Uterus (tissue), 2 donors: ENCODE results near the gene ANKRD33B.

Experiments used
- CTCF ChIP-seq, 4 experiments: fragments of 200-600 bp in 2 of 4; fragments of 450-650 bp in 2 of 4; sonication (generic) in 2 of 4; IDR thresholded peaks; one replicate each; pipeline ENCODE4 v1.5.1; 2016 to 2019; ENCODE audit warnings: antibody characterized with exemption in 4 of 4, mild to moderate bottlenecking in 2 of 4, moderate library complexity in 1 of 4
- POLR2A ChIP-seq, 2 donors: fragments of 450-650 bp; IDR thresholded peaks; one replicate each; pipeline ENCODE4 v1.6.1; 2016; ENCODE audit warnings: antibody characterized with exemption in 2 of 2, mild to moderate bottlenecking in 1 of 2, moderate library complexity in 1 of 2

- TF ChIP-seq CTCF (IDR thresholded peaks at IDR 0.05) = no peak
- no peak for TF ChIP-seq POLR2A (IDR thresholded peaks at IDR 0.05)
These were observed 20.0 kb downstream of the ANKRD33B start for GRCh38 chr5:10583663-10584572.
